ENCODE results near the gene PITX1. TPM values are rescaled to one million over a fixed set of nuclear protein-coding genes. Genes with fewer than 3 reads are reported as not detected.

Gene PITX1
- total RNA-seq, 3 donors from 2014 or later: 0.15 to 2.1 (median 0.33) TPM

- Histone ChIP-seq H3K27ac (no peak overlapping the region), H3K27me3 (no peaks in the 10 kb centered on the region), H3K4me1 (no peaks in the 10 kb centered on the region), H3K9me3 (peaks cover 3 to 10% of the 10 kb centered on the region in 2 donors), H3K4me3 (no peak overlapping the region), H3K36me3 (no peaks in the 10 kb centered on the region)
- intact Hi-C loops (cut with DNase I; ENCODE audit: low total_unique reads): no loop called here
- TF ChIP-seq POLR2A (IDR thresholded peaks at IDR 0.05): no peak
- peak in 1 of 2 donors; percentile 12 for DNase-seq (ENCODE audit: low spot score in 2 of 2)
Observed at GRCh38 chr5:135076801-135077200, 42.8 kb upstream of the PITX1 start.

- Histone ChIP-seq H3K27me3 (no peaks in the 10 kb centered on the region), H3K9me3 (peaks cover 2 to 3% of the 10 kb centered on the region in 2 donors), H3K36me3 (no peaks in the 10 kb centered on the region), H3K4me1 (no peaks in the 10 kb centered on the region), H3K4me3 (no peak overlapping the region), H3K27ac (no peak overlapping the region)
- DNase-seq (ENCODE audit: low spot score in 2 of 2): peak in 1 of 2 donors; percentile 14
- intact Hi-C loops (cut with DNase I; ENCODE audit: low total_unique reads): no loop called here
- TF ChIP-seq CTCF (IDR thresholded peaks at IDR 0.05) (no peak), POLR2AphosphoS5 (IDR thresholded peaks at IDR 0.05) (no peak), POLR2A (IDR thresholded peaks at IDR 0.05) (no peak)
Observed at GRCh38 chr5:135076051-135076491, 42.0 kb upstream of the PITX1 start.

GRCh38 chr5:135075621-135076020 is 41.6 kb upstream of the PITX1 start:
- peak in 1 of 2 donors; percentile 25 for DNase-seq (ENCODE audit: low spot score in 2 of 2)

GRCh38 chr5:135073761-135074345 is 39.8 kb upstream of the PITX1 start:
- no peak for TF ChIP-seq POLR2AphosphoS5 (IDR thresholded peaks at IDR 0.05)
- TF ChIP-seq POLR2A (IDR thresholded peaks at IDR 0.05): no peak
- no peak for TF ChIP-seq CTCF (IDR thresholded peaks at IDR 0.05)
- Histone ChIP-seq H3K9me3 (no peaks in the 10 kb centered on the region), H3K27ac (no peak overlapping the region), H3K4me1 (no peaks in the 10 kb centered on the region), H3K36me3 (no peaks in the 10 kb centered on the region), H3K4me3 (no peak overlapping the region), H3K27me3 (no peaks in the 10 kb centered on the region)
- no peak for DNase-seq (ENCODE audit: low spot score in 2 of 2)
- intact Hi-C loops (cut with DNase I; ENCODE audit: low total_unique reads): no loop called here

More at GRCh38 chr5:135075621-135076020, 41.6 kb upstream of the PITX1 start:
- H3K4me1 ChIP-seq: no peaks in the 10 kb centered on the region
- H3K4me3 ChIP-seq: no peak overlapping the region
- intact Hi-C loops (cut with DNase I; ENCODE audit: low total_unique reads): no loop called here
- TF ChIP-seq CTCF (IDR thresholded peaks at IDR 0.05) (no peak), POLR2AphosphoS5 (IDR thresholded peaks at IDR 0.05) (no peak), POLR2A (IDR thresholded peaks at IDR 0.05) (no peak)
- H3K9me3 ChIP-seq: no peaks in the 10 kb centered on the region
- H3K27ac ChIP-seq: no peak overlapping the region
- H3K27me3 ChIP-seq: no peaks in the 10 kb centered on the region
- no peaks in the 10 kb centered on the region for H3K36me3 ChIP-seq

- H3K27me3 ChIP-seq: no peaks in the 10 kb centered on the region
- no peak for TF ChIP-seq CTCF (IDR thresholded peaks at IDR 0.05)
- no peak for TF ChIP-seq POLR2A (IDR thresholded peaks at IDR 0.05)
- no peak for TF ChIP-seq POLR2AphosphoS5 (IDR thresholded peaks at IDR 0.05)
- DNase-seq (ENCODE audit: low spot score in 2 of 2): peak in 1 of 2 donors; percentile 30
- intact Hi-C loops (cut with DNase I; ENCODE audit: low total_unique reads): no loop called here
- H3K27ac ChIP-seq: no peak overlapping the region
- H3K9me3 ChIP-seq: no peaks in the 10 kb centered on the region
- no peaks in the 10 kb centered on the region for H3K36me3 ChIP-seq
- H3K4me1 ChIP-seq: no peaks in the 10 kb centered on the region
- H3K4me3 ChIP-seq: no peak overlapping the region
Observed at GRCh38 chr5:135072387-135073281, 38.6 kb upstream of the PITX1 start.
